Stimulated activated CD4-positive, alpha-beta T cell treated with anti-CD3 and anti-CD28 coated beads, Interleukin-12 subunit alpha, Interleukin-12 subunit beta, amount 100 ng/mL, for 48 hours (primary cell): Measurements from ENCODE around the gene HOXA3.

ENCODE experiments used
- DNase-seq, 3 donors: peaks; one replicate each; pipeline ENCODE4 v3.0.0-alpha.2; 2020; ENCODE audit warnings: low read depth in 2 of 3, low spot score in 1 of 3

The HOXA3 gene

DNA sequence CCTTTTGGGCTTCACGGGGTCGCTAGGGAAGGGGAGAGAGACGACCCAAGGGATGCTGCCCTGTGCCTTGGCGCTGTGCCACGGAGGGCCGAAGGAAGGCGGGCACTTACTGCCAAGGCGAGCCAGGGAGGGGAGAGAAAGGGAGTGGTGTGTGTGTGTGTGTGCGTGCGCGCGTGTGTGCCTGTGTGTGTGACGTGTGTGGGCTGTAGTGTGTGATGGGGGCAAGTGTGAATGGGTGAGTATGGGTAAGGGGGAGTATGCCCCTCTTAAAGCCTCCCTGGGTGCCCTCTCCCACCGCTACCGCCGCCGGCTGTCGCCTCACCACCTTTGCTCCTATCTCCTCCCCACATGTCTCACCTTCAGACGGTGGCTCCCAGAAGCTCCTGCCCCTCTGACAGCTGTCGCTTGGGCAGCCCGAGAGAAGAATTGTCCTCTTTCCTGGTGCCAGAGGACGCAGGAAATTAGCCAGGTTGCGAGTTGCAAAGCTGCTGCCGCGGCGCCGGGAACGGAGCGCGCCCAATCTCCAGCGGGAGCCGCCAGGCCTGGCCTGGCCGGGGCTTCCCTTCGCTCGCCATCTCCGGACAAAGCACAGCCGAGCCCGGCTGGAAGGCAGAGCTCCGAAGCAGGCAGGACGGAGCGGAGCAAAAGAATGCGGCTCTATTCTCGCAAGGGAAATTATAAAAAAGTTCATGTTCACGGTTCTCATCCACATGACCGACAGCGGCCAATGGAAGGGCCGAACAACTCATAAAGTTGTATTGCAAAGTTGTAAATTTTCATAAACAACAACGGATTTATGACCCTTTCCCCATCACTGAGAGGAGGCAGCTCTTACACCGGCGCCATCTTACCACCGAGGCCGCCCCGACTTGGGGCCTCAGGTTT is at the start of gene HOXA3:
HOXA3 (minus strand) TSS at position 653 of the 885 bp plus-strand sequence. CDS start 41,943 bp downstream, outside the sequence.
- DNase-seq: no peak

DNA sequence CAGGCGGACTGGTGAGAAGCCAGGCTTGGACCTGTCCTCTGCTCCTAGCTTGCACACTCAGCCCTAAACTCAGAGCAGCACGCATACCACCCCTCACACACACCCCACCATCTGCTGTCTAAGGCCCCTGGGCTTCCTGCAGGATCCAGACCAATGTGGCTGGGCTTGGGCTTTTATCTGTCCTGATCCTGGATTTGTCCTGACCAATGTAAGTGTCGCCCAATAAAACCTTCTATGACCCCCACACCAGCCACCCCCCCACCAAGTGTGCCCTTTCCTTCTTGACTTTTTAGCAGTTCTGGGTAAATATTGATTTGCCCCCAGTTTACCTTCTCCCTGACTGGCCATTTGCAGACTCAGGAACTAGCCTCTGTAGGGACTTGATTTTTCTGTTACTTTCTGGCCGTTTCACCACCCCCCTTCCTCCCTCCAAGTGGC is 49.2 kb upstream of the HOXA3 start:
- no peak for DNase-seq

DNA sequence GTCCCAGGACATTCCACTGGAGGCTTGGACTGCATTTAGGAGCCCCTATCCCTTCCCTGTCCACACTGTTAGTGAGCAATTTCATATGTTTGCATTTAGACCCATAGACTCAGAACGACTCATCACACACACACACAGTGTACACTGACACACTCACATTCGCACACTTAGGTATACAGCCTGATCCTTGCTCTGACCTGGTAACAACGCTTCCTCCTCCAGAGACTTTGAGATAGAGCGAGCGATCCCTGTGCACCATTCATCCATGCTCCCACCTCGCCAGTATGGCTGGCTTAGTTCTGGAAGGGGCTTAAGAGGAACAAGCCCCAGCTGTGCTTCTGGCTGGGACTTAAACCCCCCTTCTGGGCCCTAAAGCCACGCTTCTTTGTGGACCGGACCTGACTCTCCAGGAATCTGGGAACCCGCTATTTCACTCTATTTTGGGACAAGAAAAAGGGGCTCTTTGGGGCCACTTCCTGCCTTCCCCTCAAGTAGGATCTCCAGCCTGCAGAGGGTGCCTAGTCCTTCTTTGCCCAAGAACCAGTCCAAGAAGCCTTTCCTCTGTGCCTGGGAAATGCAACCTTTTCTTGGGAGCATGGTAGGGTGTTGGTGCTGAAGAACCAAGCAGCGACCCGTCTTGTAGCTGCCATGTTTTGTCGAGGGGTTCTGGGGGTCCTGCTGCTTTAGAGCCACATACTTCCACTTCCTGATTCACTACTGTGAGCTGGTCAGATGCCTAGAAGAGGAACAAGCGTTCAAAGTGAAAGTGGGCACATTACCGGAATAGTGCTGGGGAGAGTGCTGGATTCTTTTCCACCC is 48.6 kb upstream of the HOXA3 start:
- DNase-seq: no peak

DNA sequence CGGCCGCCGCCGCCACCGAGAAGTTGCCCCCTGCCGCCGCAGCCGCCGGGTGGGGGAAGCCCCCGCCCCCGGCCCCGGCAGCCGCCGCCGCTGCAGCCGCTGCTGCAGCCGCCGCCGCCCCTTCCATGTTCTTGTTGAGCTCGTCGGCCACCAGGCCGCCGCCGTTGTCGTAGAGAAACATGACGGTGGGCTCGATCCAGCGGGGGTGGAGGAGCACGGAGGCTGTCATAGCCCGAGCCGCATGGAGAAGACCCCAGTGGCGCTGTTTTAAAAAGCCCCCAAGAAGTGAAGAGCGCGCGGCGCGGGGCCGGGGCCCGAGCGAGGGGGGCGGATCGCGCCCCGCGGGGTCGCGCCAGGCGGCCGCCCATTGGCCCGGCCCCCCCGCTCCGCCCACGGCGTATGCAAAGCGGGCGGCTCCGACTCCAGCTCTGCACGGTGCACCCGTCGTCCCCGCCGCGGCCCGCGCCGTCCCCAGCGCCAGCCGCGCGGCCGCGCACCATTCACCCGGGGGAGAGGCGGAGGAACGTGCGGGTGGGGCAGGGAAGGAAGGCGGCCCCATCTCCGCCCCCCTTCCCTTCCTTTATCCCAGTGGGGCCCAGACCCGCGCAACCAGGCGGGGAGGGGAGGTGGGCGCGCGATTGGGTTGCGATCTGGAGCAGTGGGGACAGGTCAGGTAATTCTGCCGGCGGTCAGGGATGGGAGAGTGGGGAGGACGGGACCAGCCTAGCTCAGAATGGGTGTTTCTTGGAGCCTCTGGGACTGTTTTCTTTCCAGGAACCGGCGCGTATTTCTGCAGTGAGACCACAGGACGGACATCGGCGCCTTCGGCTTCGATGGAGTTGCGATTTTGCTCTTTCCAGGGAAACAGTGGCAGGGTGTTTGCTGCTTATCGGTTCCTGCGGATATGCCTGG is 47.7 kb upstream of the HOXA3 start, which contains the start of gene HOXA13:
HOXA13 (minus strand) TSS at position 243 of the 912 bp plus-strand sequence; CDS start at position 229, 14 bp downstream.
- no peak for DNase-seq

DNA sequence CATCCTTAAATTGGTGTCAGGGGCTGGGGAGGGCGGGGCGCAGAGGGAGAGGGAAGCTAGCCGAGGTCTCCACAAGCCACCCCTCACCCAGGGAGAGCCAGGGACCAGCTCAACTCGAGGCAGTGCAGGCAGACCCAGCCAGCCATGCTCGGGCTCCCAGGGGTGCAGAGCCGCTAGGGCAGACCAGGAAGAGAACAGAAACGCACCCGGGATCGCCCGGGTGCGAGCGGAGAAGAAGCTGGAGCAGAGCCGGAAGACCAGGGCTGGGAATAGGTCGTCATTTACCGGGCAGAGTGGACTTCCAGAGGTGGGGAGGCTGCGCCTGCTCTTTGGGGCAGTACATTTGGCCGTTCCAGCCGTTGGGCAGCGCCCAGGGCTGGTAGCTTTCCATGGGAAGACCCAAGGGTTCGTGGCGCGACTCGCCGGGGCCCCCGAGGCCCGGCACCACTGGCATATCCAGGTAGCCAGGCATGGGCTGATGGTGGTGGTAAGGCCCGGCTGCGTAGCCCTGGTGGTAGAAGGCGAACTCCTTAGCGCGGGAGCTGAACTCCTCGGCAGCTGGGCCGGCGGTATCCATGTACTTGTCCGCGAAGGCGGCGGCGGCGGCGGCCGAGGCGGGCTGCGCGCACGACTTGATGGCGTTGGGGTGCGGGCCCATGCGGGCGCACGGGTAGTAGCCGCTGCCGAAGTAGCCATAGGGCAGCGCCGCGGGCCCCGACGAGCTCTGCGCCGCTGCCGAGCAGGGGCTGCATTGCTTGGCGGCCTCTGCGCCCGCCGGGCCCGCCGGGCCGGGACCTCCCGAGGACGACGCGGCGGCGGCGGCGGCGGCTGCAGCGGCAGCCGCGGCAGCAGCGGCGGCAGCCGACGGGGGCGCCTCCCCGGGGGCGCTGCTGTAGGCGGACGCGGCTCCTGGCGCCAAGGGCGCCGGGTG is 46.8 kb upstream of the HOXA3 start:
- DNase-seq: no peak

DNA sequence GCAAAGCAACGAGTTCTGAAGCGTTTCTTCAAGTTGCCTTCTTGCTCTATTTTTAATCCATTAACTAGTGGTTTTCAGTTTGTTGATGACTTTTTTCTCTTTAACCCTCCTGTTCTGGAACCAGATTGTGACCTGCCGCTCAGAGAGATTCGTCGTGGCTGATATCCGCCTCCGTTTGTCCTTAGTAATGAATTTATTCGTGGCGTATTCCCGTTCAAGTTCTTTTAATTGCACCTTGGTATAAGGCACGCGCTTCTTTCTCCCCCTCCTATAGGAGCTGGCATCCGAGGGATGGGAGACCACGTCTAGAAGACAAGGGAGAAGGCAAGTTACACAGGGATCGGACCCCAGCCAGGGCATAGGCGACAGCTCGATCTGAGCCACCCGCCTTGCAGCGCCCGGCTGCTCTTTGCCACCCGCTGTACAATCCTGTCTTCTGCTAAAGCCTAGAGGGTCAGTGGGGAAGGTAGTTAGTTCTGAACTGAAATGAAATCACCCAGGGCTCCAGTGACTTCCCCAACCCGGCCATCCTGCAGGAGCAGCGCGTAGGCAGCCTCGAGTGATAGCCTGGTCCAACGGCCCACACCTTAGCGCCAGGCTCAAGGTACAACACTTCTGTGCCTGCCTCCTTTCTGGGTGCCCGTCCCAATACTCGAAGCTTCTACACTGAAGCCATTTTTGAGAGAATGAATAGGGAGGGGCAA is 45.9 kb upstream of the HOXA3 start:
- DNase-seq: no peak

DNA sequence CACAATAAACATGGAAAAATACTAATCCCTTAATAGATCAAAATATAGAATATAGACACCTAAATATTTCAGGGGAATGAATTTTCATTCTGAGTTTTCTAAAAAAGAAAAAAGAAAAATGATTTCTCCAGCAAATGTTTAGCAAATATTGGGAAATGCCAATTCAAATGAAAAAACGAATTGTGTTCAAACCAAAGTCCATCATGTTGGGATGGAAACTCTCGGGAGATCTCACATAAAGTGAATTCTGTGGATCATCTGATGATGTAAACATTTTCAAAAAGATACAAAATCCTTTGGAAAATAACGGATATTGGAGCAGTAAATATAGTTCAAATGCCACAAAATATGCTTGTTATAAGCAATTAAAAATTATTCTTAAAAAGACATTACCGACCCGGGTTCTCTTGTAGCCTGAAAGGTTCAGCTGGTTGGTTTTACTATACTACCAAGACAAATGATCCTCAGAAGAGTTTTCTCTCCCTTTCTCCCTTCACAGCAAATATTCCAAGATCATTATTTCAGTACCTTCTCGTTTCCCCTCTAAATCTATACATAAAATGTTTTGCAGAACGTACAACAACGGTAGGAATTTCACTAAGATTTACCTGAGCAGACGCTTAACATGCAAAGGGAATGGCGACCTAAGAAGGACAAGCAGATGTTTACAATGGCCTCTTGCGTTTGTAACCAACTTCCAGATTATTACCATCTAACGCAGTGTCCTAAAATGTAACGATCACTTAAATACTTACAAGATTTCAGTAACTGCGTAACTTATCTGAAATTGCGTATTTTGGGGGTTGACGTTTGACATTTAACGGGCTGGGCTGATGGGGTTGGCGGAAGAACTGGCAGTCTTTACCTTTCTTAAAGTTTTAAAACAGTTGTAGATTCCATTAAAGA is 45.0 kb upstream of the HOXA3 start:
- no peak for DNase-seq

DNA sequence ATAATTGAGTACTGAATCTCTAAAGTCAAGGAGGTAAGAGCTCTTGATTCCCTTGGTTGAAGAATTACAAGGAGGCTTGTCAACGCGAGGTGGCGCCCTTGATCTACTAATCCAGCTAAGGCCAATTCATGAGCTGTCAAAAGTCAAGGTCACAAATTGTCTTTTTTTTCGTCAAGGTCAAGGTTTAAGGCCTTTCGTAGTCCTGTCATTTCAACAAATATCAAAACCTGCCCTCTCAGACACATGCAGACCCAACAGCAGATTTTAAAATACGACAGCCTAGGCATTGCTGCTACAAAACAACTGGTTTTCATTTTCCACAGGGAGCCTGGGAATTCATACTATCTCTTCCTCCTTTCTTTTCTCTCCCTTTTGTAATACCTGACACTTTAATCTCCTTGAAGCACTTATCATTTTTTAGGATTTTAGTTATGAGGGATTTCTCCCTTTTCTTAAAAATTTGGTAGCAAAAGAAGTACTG is 43.9 kb upstream of the HOXA3 start:
- peak; percentile 69 to 87 (median 79) for DNase-seq

DNA sequence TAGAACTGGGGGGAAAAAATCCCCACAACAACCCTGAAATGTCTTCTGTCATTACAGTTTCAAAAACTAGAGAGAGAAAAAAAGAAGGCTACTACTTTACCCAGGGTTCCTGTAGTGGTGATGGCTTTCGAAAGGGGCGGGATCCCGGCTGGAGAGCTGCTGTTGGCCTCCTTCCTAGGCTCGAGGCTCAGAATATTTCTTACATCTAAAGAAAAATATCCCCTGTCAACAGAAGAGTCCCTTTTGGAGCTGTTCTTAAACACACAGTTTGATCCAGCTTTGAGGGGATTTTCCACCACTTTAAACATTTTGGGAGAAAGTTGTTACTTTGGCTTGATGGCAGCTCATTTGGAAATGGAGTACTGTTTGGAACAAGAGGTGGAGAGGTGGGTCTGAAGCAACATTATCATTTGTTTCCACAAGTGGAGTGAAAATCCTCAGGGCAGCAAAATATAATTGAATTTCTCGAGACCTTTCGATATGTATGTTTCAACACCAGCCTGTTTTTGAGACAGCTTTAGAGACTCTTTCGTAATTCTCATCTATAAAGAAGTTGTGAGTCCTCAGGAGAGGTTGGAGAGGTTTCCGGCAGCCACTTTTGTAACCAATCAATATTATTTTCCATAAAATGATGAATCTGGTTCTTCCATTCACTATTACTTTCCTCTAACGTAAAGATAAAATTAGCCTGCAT is 42.5 kb upstream of the HOXA3 start:
- no peak for DNase-seq

DNA sequence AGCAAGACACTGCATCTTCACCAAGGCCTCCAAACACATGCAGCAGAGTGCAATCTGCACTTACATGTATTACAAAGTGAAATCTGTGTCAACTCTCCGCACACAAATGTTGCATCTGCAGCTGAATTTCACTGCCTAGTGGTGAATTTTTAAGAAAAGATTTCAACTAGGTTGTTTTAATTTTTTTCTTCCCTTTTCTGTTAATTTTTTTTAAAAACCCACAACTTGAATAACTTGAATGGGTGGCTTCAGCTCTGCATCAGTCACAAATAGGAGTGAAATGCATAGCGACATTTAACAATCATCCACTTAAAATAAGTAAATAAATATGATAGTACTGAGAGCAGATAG is 41.6 kb upstream of the HOXA3 start:
- DNase-seq: no peak

DNA sequence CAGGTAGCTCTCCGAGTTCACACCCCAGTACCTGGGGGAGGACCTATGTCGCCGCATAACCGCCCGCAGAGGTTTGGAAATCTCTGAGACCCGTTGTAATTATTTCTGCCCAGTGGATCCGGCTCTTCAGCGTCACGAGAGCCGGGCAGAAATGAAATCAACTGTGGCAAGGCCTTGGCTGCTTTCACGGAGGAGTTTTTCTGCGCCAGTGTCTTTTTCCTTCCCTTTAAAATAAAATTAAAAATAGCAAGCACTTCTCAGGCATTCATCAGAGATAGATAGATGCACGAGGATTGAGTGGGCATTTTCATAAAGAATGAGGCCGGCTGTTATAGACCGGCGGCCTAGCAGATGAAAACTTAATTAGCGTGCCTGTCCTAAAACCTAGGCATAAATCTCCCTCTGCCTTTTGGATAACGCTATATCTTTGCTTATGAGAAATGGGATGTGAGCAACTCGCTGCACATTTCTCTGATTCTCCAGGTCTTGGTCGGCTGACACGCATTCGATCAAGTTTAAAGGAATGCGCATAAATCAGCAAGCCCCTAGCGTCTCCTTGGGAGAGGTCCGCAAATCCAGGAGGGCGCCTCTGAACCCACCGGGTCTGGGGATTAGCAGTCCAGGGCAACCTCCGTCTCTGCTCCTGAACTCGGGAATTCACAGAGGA is 41.1 kb upstream of the HOXA3 start:
- no peak for DNase-seq

DNA sequence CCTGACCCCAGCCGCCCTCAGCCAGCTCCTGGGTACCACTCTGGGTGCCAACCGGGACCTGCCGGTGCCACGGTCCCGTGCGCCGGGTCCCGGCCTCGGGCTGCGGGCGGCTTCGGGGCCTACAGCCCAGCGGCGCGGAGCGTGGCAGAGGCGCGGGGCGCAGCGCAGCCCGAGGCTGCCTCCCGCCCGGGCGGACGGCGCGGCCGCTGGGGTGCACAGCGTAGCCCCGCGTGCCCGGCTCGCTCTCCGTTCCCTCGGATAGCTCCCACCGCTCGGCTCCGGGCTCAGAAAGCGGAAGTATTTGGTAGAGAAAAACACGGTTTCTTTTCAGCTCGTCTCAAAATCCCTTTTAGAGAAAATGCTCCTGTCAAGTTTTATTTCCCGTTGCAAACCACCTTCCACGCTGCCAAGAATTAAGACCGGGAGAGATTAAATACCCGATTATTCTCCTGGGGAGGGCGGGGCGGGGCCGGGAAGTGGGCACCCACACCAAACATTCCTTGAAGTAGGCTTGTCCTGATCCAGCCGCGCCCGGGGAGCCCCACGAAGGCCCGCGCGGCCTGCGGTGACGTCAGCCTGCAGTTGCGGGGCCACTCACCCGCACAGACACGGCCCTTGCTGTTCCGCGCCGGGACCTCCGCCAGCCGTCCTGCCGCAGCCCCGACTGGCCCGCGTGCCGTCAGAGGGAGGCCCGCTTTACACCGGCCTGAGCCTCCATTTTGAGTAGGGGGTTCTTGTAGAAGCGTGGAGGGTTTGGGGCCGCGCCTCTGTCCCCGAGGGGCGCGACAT is 40.4 kb upstream of the HOXA3 start:
- DNase-seq: no peak

DNA sequence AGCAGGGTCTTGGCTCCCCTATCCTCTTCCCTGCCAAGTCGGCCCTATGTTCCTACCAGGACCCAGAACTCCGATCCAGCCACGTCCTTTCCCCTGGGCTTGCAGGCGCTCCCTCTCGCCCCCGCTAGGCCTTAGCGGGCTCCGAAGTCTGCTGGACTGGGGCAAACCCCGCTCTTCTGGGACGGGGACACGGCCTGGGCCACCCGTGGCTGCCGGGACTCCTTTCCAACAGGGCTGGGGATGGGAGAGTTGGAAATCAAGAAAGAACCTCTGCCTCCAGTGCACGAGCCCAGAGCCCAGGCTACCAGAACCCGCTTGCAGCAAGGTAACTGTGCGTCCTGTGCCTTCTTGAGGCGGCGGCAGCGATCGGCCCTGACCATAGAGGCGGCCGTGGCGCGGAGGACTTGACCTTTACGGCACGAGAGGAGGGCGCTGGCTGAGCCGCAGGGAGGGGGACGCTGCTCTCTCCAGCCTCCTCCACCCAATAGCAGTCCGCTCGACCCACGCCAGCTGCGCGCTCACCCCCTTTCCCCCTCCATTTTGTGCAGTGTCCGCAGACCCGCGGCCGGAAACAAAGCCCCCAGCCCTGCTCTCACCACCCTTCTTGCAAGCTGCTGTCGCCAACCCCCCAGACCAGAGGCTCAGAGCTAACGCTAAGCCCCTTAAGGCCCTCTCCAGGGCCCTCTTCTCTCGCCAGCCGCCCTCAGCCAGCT is 39.6 kb upstream of the HOXA3 start:
- DNase-seq: no peak

DNA sequence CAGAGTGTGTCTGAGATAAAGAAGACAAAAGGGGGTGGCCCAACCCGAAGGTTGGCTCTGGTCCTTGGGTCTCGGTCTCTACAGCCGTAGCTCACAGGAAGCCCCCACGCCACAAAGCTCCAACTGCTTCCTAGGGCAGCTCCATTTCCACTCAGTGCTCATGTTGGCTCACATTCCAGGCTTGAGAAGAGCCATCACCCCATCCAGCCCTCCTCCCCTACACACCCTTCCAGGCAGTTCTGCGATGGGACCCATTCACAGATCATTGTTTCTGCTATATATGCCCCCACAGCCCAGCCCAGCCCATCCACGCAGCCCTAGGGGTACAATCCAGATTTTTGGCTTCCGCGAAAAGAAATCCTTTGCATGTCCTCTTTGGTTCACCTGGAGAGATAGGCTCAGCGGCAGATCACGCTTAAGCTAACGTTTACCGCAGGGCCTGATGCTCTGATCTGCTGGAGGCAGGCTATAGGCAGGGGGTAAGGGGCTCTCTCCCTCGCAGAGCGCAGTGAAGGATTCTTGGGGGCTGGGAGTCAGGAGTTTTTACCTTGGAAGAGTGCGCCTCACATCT is 38.9 kb upstream of the HOXA3 start:
- no peak for DNase-seq
